ENCODE data around the gene C6orf132.

The C6orf132 gene

GRCh38 chr6:42118162-42119001 is 24.0 kb downstream of the C6orf132 start:
- no peak overlapping the region for H3K4me2 ChIP-seq (ENCODE audit: low read length)
- H2AFZ ChIP-seq (ENCODE audit: low read depth, low read length) = peak overlapping the region; percentile 29; the same call in 1 of the 2 replicates
- H3K9me3 ChIP-seq (ENCODE audit: insufficient read depth, low read length) = no peaks in the 10 kb centered on the region
- TF ChIP-seq, protein P1, sequence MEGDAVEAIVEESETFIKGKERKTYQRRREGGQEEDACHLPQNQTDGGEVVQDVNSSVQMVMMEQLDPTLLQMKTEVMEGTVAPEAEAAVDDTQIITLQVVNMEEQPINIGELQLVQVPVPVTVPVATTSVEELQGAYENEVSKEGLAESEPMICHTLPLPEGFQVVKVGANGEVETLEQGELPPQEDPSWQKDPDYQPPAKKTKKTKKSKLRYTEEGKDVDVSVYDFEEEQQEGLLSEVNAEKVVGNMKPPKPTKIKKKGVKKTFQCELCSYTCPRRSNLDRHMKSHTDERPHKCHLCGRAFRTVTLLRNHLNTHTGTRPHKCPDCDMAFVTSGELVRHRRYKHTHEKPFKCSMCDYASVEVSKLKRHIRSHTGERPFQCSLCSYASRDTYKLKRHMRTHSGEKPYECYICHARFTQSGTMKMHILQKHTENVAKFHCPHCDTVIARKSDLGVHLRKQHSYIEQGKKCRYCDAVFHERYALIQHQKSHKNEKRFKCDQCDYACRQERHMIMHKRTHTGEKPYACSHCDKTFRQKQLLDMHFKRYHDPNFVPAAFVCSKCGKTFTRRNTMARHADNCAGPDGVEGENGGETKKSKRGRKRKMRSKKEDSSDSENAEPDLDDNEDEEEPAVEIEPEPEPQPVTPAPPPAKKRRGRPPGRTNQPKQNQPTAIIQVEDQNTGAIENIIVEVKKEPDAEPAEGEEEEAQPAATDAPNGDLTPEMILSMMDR (IDR thresholded peaks at IDR 0.05; ENCODE audit: low read depth, low read length) = no peak
- TF ChIP-seq EZH2phosphoT487 (IDR thresholded peaks at IDR 0.05; ENCODE audit: low read depth) = no peak
- peaks cover 12% of the 10 kb centered on the region for H3K27me3 ChIP-seq (ENCODE audit: low read depth, low read length)
- no peak overlapping the region for H3K9ac ChIP-seq (ENCODE audit: low read length)
- no peak overlapping the region for H3K27ac ChIP-seq (ENCODE audit: low read length)
- H3K4me3 ChIP-seq (ENCODE audit: low read length) = no peak overlapping the region
- no peaks in the 10 kb centered on the region for H4K20me1 ChIP-seq (ENCODE audit: insufficient read depth, low read length)
- H3K4me1 ChIP-seq (ENCODE audit: low read length) = no peaks in the 10 kb centered on the region
- H3K79me2 ChIP-seq (ENCODE audit: low read length) = no peaks in the 10 kb centered on the region
- no peaks in the 10 kb centered on the region for H3K36me3 ChIP-seq (replicated peaks; ENCODE audit: low read depth, low read length)

- no peaks in the 10 kb centered on the region for H4K20me1 ChIP-seq (ENCODE audit: insufficient read depth, low read length)
- no peak overlapping the region for H3K9ac ChIP-seq (ENCODE audit: low read length)
- no peak for TF ChIP-seq EZH2phosphoT487 (IDR thresholded peaks at IDR 0.05; ENCODE audit: low read depth)
- TF ChIP-seq, protein P1 (IDR thresholded peaks at IDR 0.05; ENCODE audit: low read depth, low read length) = no peak
- H3K4me1 ChIP-seq (ENCODE audit: low read length) = no peaks in the 10 kb centered on the region
- H3K4me3 ChIP-seq (ENCODE audit: low read length) = no peak overlapping the region
- no peak overlapping the region for H3K27ac ChIP-seq (ENCODE audit: low read length)
- no peaks in the 10 kb centered on the region for H3K79me2 ChIP-seq (ENCODE audit: low read length)
- no peaks in the 10 kb centered on the region for H3K36me3 ChIP-seq (replicated peaks; ENCODE audit: low read depth, low read length)
- no peak overlapping the region for H3K4me2 ChIP-seq (ENCODE audit: low read length)
- H2AFZ ChIP-seq (ENCODE audit: low read depth, low read length) = no peak overlapping the region
- H3K9me3 ChIP-seq (ENCODE audit: insufficient read depth, low read length) = no peaks in the 10 kb centered on the region
- H3K27me3 ChIP-seq (ENCODE audit: low read depth, low read length) = peaks cover 14% of the 10 kb centered on the region
Observed at GRCh38 chr6:42117843-42118161, 24.6 kb downstream of the C6orf132 start.

DNA sequence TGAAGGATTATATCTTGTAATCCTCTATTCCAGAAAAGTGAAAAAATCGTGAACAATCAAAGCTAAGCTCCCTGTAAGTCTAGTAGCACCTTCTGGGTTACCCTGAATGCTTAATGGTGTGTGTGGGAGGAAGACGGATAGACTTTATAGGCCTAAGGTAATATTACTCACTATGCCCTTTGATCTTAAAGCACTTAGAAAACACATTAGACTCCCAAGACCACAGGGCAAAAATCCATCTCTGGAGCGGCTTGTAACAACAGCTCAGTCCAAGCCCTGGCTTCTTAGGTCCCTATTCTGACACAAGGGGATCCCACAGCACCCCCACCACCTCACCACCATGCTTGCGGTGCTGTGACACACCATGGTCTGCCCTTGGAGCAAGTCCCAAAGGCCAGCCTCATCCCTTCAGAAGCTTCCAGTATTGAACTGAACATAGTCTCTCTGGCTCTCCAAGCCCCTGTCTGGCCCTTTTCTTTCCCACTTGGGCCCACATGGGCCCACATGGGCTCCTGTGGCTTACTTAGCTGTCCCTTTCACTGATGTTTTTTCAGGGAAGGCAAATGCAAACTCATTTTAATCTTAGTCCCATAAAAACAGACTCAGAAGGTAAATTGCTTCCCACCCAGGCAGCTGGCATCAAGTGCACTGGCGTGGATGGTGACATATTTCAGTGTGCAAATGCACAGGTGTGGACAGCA is 28.3 kb downstream of the C6orf132 start:
- Histone ChIP-seq H3K4me1 (ENCODE audit: low read length) (no peaks in the 10 kb centered on the region), H2AFZ (ENCODE audit: low read depth, low read length) (no peak overlapping the region), H3K79me2 (ENCODE audit: low read length) (no peaks in the 10 kb centered on the region), H3K27ac (ENCODE audit: low read length) (no peak overlapping the region), H4K20me1 (ENCODE audit: insufficient read depth, low read length) (no peaks in the 10 kb centered on the region), H3K9me3 (ENCODE audit: insufficient read depth, low read length) (no peaks in the 10 kb centered on the region), H3K9ac (ENCODE audit: low read length) (no peak overlapping the region), H3K27me3 (ENCODE audit: low read depth, low read length) (peaks cover 39% of the 10 kb centered on the region), H3K4me3 (ENCODE audit: low read length) (no peak overlapping the region), H3K36me3 (replicated peaks; ENCODE audit: low read depth, low read length) (no peaks in the 10 kb centered on the region), H3K4me2 (ENCODE audit: low read length) (no peak overlapping the region)
- TF ChIP-seq EZH2phosphoT487 (IDR thresholded peaks at IDR 0.05; ENCODE audit: low read depth) = no peak
- TF ChIP-seq, protein P1 (IDR thresholded peaks at IDR 0.05; ENCODE audit: low read depth, low read length) = no peak

- no peak overlapping the region for H3K9ac ChIP-seq (ENCODE audit: low read length)
- H3K4me3 ChIP-seq (ENCODE audit: low read length) = no peak overlapping the region
- peaks cover 47% of the 10 kb centered on the region for H3K27me3 ChIP-seq (ENCODE audit: low read depth, low read length)
- H3K36me3 ChIP-seq (replicated peaks; ENCODE audit: low read depth, low read length) = no peaks in the 10 kb centered on the region
- H3K4me2 ChIP-seq (ENCODE audit: low read length) = no peak overlapping the region
- no peak overlapping the region for H2AFZ ChIP-seq (ENCODE audit: low read depth, low read length)
- H3K27ac ChIP-seq (ENCODE audit: low read length) = no peak overlapping the region
- H4K20me1 ChIP-seq (ENCODE audit: insufficient read depth, low read length) = no peaks in the 10 kb centered on the region
- H3K79me2 ChIP-seq (ENCODE audit: low read length) = no peaks in the 10 kb centered on the region
- TF ChIP-seq, protein P1 (IDR thresholded peaks at IDR 0.05; ENCODE audit: low read depth, low read length) = no peak
- TF ChIP-seq EZH2phosphoT487 (IDR thresholded peaks at IDR 0.05; ENCODE audit: low read depth) = no peak
- no peaks in the 10 kb centered on the region for H3K9me3 ChIP-seq (ENCODE audit: insufficient read depth, low read length)
- H3K4me1 ChIP-seq (ENCODE audit: low read length) = no peaks in the 10 kb centered on the region
Observed at GRCh38 chr6:42112351-42112750, 30.1 kb downstream of the C6orf132 start.
